GM18909 (cell line): ENCODE data around the gene TNFSF13.

Source experiments
- ATAC-seq: cut with Tn5 transposase; IDR thresholded peaks from one replicate; pipeline ENCODE4 v1.9.1; 2021; ENCODE audit warnings: mild to moderate bottlenecking; ENCODE audit not compliant: unreplicated experiment, poor library complexity

The TNFSF13 gene

DNA sequence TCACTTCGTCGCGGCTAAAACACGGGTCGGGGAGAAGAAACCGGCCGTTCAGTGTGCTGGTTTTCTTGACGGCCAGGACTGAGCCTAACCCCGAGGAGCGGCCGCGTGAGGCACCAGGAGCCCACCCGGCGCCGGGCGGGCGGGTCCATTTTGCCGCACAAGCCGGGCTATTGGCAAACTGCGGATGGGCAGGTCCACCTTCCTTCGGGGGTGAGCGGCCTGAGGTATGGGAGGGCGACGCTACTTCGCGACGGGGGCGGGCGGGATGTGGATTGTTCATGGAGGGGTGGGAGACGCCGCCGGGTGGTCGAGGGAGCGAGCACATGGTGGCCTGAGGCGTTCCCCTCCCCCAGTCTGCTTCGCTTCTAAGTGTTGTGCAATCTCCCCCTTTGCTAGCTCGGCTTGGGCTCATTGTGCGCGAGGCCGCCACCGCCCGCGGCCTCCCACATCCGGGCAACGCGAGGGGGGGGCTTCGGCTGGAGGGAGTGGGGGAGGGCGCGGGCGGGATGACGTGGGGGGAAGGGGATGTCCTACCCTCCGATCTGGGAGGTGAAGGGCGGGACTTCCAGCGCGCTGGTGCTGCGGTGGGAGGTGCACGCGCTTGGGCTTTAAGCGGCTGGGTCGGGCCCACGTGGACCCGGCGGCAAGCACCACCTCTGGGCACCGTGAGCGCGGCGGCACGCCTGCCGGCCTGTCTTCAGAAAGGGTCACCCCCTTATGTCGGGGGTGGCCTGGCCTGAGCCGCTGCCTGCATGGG is 15.0 kb downstream of the TNFSF13 start:
- ATAC-seq, result peak; percentile 20

- ATAC-seq, result no peak
Measured at GRCh38 chr17:7574176-7574953, 15.8 kb downstream of the TNFSF13 start.

DNA sequence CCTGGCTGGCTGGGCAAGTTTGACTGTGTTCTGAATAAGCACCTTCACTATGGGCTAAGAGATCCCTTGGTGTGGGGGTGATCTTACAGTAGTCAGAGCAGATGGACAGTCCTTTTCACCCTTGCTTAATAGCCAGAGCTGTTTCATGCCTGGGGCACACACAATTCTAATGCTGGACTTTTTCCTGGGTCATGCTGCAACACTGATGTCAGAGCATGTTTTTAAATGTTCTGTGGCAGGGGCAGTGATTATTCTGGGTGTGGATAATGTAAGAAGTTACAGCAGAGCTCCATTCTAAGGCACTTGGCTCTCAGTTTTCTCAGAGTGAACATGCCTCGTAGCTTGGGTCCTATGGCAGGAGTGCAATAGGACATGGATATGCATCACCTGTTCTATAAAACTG is 16.9 kb downstream of the TNFSF13 start:
- no peak for ATAC-seq

GRCh38 chr17:7575959-7576358 is 17.4 kb downstream of the TNFSF13 start:
- ATAC-seq, result no peak

DNA sequence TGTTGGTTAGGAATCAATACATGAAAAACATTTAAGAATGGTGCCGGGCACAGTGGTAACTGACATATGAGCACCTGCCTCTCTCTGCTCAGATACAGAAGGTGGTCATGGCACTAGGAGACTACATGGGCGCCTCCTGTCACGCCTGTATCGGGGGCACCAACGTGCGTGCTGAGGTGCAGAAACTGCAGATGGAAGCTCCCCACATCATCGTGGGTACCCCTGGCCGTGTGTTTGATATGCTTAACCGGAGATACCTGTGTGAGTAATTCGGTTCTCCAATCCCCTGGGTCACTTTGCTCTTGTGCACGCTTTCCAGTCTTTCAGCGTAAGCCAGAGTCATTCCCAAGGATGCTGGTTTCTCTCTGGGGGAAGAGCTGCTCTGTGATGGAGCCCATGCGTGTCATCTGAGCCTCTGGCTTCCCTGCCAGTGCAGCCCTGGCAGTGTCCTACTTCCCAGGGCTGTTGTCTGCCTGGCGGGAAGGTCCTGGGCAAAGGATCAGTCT is 17.9 kb downstream of the TNFSF13 start:
- ATAC-seq, result no peak

- no peak for ATAC-seq
Measured at GRCh38 chr17:7577327-7578199, 19.0 kb downstream of the TNFSF13 start.

- ATAC-seq, result peak; percentile 53
Measured at GRCh38 chr17:7579001-7579833, 20.7 kb downstream of the TNFSF13 start, which contains the start of gene CD68. CD68 (plus strand) TSS chr17:7579638; CDS start chr17:7579678, 40 bp downstream.

DNA sequence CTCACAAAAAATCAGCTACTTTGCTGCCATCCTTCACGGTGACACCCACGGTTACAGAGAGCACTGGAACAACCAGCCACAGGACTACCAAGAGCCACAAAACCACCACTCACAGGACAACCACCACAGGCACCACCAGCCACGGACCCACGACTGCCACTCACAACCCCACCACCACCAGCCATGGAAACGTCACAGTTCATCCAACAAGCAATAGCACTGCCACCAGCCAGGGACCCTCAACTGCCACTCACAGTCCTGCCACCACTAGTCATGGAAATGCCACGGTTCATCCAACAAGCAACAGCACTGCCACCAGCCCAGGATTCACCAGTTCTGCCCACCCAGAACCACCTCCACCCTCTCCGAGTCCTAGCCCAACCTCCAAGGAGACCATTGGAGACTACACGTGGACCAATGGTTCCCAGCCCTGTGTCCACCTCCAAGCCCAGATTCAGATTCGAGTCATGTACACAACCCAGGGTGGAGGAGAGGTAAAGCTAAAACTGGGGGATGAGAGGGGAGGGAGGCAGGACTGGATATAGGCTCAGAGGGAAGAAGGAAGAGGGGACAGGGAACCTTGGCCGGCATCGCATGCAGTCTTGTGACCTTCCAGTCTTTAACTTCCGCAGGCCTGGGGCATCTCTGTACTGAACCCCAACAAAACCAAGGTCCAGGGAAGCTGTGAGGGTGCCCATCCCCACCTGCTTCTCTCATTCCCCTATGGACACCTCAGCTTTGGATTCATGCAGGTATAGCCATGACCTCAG is 21.5 kb downstream of the TNFSF13 start:
- ATAC-seq, result no peak

GRCh38 chr17:7580604-7581575 is 22.3 kb downstream of the TNFSF13 start:
- no peak for ATAC-seq

DNA sequence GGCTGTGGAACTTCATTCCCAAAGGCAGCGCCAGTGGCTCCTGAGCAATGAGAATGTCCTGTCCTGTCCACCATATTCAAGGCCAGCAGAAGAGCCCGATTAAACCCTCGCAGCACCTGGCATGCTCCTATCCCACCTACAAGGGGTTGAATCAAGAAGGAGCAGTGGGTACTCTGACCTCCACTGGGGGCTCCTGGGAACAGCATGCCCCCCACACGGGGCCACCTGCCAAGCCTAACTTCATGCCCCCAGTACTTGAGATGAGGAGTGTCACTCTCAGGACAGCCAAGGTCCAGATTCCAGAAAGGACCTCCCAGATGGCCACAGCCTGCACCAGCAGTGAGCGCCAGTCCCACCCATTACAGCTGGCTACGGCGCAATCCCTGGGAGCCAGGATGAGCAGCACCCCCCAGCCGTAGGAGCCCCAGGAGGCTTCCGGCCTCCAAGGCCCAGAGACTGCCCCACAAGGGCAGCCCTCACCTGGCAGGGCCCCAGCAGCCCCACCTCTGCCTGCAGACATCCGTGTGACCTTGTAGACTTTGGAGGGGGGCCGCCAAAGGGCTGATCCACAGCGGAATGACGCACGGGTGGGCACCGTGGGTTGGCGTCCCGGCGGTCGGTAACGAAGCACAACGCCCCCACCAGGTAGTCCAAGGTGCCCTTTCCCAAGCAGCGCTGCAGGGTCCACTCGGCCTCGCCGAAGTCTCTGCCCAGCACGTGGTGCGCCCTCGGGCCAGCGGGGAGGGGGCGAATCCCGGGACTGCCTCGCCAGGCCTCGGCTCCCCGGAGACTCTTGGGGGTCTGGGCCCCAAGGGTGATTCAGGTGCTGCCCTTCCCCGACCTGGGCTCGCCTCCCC is 24.1 kb downstream of the TNFSF13 start:
- ATAC-seq, result no peak

DNA sequence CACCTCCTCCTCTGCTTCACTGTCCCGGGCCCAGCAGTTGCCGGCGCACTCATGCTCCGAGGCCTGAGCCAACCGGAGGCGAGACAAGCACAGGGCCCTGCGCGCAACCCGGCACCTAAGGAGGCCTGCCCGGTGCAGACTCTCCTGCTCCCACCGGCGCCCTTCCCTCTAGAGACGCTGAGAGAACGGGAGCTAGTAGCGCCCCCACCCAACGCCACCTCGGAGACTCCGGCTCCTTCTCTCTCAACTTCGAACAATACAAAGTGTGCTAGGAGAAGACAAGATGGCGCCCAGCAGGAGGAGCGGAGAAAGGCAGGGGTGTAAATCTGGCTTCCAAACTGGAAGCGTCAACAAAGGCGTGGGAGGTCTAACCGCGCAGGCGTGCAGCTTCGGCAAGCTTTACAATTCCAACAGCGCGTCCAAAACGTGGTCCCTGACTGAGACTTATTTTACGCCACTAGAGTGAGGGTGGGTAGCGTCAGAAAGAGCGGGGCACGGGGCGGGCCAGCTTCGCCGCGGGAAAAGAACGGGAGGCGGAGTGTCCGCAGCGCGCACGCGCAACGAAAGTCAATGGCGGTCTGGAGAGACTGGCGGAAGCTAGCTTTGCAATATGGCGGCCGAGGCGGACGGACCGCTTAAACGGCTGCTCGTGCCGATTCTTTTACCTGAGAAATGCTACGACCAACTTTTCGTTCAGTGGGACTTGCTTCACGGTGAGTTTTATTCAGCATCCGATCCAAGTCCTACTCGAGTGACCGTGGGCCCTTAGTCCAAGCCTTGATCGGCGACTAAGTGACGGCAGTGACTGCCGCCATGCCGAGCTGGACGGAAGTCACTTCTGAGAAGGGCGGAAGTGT is 24.9 kb downstream of the TNFSF13 start, which contains the start of gene MPDU1:
Gene MPDU1, plus strand, starts transcription at position 600 of the 857 bp plus-strand sequence. Its CDS starts 11 bp downstream, at position 611.
- ATAC-seq, result peak; percentile 64

DNA sequence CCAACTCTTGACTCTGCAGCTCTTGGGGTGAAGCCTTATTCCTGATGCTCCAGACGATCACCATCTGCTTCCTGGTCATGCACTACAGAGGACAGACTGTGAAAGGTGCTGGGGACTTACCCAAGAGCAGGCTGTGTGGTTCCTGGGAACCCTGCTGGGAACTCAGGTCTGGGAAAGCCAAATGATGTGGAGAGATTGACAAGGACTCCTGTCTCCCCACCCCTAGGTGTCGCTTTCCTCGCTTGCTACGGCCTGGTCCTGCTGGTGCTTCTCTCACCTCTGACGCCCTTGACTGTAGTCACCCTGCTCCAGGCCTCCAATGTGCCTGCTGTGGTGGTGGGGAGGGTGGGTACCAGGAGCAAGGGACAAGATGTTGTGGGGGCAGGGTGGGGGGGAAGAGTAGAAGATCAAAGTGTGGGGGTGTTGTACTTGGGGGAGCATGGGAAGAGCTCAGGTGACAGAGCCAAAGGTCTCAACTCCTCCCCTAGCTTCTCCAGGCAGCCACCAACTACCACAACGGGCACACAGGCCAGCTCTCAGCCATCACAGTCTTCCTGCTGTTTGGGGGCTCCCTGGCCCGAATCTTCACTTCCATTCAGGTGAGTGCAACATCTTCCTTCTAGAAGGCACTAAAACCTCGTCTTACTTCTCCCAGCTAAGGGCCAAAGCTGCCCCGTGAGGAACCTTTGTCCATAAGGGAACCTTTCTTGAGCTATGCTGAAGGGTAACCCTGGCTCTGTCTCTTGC is 28.3 kb downstream of the TNFSF13 start:
- no peak for ATAC-seq

- no peak for ATAC-seq
Measured at GRCh38 chr17:7587420-7588151, 29.0 kb downstream of the TNFSF13 start.

DNA sequence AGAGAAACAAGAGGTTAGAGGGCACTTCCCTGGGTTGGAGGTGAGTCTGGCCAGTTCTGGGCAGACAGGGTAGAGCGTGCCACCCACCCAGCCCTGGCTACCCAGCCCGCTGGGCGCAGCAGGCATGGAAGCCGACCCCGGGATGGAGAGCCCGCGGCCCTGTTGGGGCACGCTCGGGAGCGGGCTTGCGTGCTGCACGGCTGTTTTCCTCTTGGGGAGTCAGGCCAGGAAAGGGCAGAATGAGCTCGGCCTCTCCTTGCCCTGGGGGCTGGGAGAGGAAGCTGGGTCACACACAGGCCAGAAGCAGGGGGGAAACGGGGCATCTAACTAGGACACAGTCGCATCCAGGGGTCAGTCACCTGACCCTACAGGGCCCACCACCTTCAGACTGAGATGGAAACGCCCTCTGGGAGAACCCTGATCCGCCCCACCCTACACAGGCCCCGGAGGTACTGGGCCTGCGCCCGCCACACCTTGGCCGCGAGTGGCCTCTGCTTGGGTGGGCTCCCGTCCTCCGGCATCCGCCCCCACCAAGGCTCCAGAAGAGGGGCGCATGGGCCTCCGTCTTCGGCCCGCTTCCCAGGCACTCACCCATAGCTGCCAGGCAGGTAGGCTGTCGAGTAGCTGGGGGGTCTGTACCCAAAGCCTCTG is 30.1 kb downstream of the TNFSF13 start:
- ATAC-seq, result no peak
